HL-60 (cell line): ENCODE measurements around the gene PRORP.

Source experiments
- DNase-seq, 2 experiments: peaks; one replicate each; pipeline ENCODE4 v3.0.0-alpha.2; 2010 to 2020; ENCODE audit warnings: low read depth in 1 of 2, low spot score in 1 of 2
- H3K27ac ChIP-seq: fragments of 250-450 bp; sonication (Bioruptor Pico); replicated peaks from 2 replicates; pipeline ENCODE4 v1.5.1; 2020; ENCODE audit warnings: mild to moderate bottlenecking, moderate library complexity
- H3K27me3 ChIP-seq: fragments of 250-450 bp; sonication (Bioruptor Pico); 2 replicates; pipeline ENCODE4 v1.5.1; 2021; ENCODE audit warnings: mild to moderate bottlenecking, moderate library complexity; ENCODE audit not compliant: insufficient read depth, poor library complexity, severe bottlenecking
- H3K4me3 ChIP-seq: replicated peaks from 2 replicates; pipeline ENCODE4 v1.5.1; 2011; ENCODE audit warnings: mild to moderate bottlenecking, control low read depth, low read length; ENCODE audit not compliant: insufficient read depth
- GABPA ChIP-seq: IDR thresholded peaks from 2 replicates; pipeline ENCODE4 v1.6.1; 2012; ENCODE audit warnings: low read depth
- POLR2AphosphoS5 ChIP-seq: IDR thresholded peaks from 2 replicates; pipeline ENCODE4 v1.6.1; 2012; ENCODE audit warnings: low read depth
- SPI1 ChIP-seq: IDR thresholded peaks from 2 replicates; pipeline ENCODE4 v1.6.1; 2012; ENCODE audit warnings: low read depth, mild to moderate bottlenecking, borderline replicate concordance
- TF ChIP-seq, protein P1 (sequence below): IDR thresholded peaks from one replicate; pipeline ENCODE4 v1.5.1; 2011; ENCODE audit warnings: low read length, control low read depth, inconsistent platforms; ENCODE audit not compliant: insufficient read depth
- TF ChIP-seq, protein P2 (sequence below): IDR thresholded peaks from 2 replicates; pipeline ENCODE4 v1.6.1; 2012; ENCODE audit warnings: low read depth; ENCODE audit not compliant: insufficient replicate concordance

Gene PRORP

DNA sequence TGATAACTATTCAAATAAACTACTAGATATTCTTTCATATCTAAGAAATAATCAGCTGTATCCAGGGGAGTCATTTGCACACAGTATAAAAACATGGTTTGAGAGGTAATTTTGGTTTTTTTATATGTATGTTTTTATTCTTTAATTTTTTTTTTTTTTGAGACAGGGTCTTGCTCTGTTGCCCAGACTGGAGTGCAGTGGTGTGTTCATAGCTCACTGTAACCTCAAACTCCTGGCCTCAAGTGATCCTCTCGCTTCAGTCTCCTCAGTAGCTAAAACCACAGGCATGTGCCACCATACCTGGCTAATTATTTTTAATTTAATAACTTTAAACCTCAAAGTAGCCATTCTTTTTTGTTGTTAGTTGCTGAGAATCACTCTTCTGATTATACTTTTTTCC is 1.8 kb downstream of the PRORP start:
- H3K4me3 ChIP-seq = no peak overlapping the region
- TF ChIP-seq GABPA = no peak
- no peak for TF ChIP-seq SPI1
- TF ChIP-seq, protein P1, sequence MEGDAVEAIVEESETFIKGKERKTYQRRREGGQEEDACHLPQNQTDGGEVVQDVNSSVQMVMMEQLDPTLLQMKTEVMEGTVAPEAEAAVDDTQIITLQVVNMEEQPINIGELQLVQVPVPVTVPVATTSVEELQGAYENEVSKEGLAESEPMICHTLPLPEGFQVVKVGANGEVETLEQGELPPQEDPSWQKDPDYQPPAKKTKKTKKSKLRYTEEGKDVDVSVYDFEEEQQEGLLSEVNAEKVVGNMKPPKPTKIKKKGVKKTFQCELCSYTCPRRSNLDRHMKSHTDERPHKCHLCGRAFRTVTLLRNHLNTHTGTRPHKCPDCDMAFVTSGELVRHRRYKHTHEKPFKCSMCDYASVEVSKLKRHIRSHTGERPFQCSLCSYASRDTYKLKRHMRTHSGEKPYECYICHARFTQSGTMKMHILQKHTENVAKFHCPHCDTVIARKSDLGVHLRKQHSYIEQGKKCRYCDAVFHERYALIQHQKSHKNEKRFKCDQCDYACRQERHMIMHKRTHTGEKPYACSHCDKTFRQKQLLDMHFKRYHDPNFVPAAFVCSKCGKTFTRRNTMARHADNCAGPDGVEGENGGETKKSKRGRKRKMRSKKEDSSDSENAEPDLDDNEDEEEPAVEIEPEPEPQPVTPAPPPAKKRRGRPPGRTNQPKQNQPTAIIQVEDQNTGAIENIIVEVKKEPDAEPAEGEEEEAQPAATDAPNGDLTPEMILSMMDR = no peak
- TF ChIP-seq, protein P2, sequence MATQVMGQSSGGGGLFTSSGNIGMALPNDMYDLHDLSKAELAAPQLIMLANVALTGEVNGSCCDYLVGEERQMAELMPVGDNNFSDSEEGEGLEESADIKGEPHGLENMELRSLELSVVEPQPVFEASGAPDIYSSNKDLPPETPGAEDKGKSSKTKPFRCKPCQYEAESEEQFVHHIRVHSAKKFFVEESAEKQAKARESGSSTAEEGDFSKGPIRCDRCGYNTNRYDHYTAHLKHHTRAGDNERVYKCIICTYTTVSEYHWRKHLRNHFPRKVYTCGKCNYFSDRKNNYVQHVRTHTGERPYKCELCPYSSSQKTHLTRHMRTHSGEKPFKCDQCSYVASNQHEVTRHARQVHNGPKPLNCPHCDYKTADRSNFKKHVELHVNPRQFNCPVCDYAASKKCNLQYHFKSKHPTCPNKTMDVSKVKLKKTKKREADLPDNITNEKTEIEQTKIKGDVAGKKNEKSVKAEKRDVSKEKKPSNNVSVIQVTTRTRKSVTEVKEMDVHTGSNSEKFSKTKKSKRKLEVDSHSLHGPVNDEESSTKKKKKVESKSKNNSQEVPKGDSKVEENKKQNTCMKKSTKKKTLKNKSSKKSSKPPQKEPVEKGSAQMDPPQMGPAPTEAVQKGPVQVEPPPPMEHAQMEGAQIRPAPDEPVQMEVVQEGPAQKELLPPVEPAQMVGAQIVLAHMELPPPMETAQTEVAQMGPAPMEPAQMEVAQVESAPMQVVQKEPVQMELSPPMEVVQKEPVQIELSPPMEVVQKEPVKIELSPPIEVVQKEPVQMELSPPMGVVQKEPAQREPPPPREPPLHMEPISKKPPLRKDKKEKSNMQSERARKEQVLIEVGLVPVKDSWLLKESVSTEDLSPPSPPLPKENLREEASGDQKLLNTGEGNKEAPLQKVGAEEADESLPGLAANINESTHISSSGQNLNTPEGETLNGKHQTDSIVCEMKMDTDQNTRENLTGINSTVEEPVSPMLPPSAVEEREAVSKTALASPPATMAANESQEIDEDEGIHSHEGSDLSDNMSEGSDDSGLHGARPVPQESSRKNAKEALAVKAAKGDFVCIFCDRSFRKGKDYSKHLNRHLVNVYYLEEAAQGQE = no peak
- no peak for TF ChIP-seq POLR2AphosphoS5
- no peaks in the 10 kb centered on the region for H3K27me3 ChIP-seq
- DNase-seq = no peak
- H3K27ac ChIP-seq = no peak overlapping the region

DNA sequence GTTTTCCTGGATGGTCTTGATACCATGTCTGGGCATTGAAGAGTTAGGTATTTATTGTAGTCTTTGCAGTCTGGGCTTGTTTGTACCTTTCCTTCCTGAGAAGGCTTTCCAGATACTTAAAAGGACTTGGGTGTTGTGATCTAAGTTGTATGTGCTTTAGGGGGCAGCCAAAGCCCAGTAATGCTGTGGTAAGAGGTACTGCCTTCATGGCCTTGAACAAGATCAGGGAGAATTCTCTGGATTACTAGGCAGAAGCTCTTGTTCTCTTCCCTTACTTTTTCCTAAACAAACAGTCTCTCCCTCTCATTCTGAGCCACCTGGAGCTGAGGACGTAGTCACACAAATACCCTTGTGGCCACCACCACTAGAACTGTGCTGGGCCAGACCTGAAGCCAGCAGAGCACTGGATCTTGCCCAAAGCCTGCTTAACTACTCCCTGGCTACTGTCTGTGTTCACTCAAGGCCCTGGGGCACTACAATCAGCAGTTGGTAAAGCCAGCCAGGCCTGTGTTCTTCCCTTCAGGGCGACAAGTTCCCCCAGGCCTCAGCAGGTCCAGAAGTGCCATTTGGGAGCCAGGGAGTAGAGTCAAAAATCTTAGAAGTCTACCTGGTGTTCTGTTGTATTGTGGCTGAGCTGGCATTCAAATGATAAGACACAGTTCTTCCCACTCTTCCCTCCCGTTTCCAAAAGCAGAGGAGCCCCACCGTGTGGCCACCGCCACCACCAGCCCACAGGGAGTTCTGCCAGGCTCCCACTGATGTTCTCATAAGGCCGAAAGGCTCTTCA is 11.4 kb downstream of the PRORP start:
- Histone ChIP-seq H3K27ac (no peak overlapping the region), H3K27me3 (no peaks in the 10 kb centered on the region), H3K4me3 (no peak overlapping the region)
- DNase-seq = no peak
- TF ChIP-seq SPI1 (no peak), POLR2AphosphoS5 (no peak), GABPA (no peak)
- TF ChIP-seq, protein P2 = no peak
- TF ChIP-seq, protein P1 = no peak

DNA sequence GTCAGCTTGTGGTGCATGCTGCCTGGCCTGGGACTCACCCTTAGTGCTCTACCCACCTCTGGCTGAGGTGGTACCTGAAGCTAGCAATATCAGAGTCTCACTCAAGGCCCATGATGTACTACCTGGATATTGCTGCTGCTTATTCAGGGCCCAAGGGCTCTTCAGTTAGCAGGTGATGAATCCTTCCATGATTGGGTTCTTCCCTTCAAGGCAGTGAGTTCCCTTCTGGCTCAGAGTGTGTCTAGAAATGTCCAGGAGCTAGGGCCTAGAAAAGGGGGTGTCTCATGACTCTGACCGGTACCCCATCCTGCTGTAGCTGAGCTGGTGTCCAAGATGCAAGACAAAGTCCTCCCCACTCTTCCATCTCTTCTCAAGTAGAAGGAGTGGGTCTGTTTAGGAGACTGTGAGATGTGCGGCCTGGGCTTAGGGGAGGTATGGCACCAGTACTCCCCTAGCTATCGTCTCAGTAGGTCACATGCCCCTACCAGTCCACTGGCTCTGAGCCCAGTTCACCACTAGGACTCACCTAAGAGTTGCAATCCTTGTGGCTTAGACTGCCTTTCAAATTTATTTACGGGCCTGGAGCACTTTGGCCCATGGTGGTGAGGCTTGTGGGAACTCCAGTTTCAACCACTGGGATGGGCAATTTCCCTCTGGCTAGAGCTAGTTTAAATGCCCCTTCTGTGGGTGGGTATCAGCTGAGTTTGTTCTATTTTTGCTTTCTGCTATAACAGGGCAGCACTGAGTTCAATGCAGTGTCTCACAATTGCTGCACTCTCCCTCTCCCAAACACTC is 12.2 kb downstream of the PRORP start:
- Histone ChIP-seq H3K27ac (no peak overlapping the region), H3K27me3 (no peaks in the 10 kb centered on the region), H3K4me3 (no peak overlapping the region)
- no peak for DNase-seq
- TF ChIP-seq SPI1 (no peak), POLR2AphosphoS5 (no peak), GABPA (no peak)
- TF ChIP-seq, protein P2 = no peak
- TF ChIP-seq, protein P1 = no peak
